ENCODE data around the gene TTC33. TPM values are rescaled to one million over a fixed set of nuclear protein-coding genes. Genes with fewer than 3 reads are reported as not detected.

Gene TTC33
- total and polyA plus RNA-seq, 2 of the 4 experiments (the other 2 are of a cell fraction): 3.1 to 8.1 TPM

- H3K27me3 ChIP-seq (ENCODE audit: control insufficient read depth, insufficient read depth, low read length): no peaks in the 10 kb centered on the region
- H3K4ac ChIP-seq (ENCODE audit: low read depth, low read length): peak overlapping the region; percentile 69; the same call in 1 of the 2 replicates
- no peak overlapping the region for H2AK9ac ChIP-seq (replicated peaks; ENCODE audit: low read depth, low read length, poor library complexity)
- H3K23ac ChIP-seq (ENCODE audit: low read depth, low read length): peak overlapping the region; percentile 43; the same call in 1 of the 2 replicates
- H3K4me1 ChIP-seq (ENCODE audit: control insufficient read depth, insufficient read depth, low read length): peaks cover 8% of the 10 kb centered on the region
- peak overlapping the region; percentile 65 for H2BK5ac ChIP-seq (ENCODE audit: low read depth, low read length, poor library complexity, severe bottlenecking)
- peak overlapping the region; percentile 90; the same call in 1 of the 2 replicates for H2AK5ac ChIP-seq (ENCODE audit: low read depth, low read length)
- H3K18ac ChIP-seq (ENCODE audit: low read depth, low read length): peak overlapping the region; percentile 66
- peak overlapping the region; percentile 6; the same call in 1 of the 2 replicates for H3K4me2 ChIP-seq (ENCODE audit: low read depth, low read length)
- no peak overlapping the region for H3K4me3 ChIP-seq (ENCODE audit: insufficient read depth, low read depth, low read length)
- peak overlapping the region in 1 of 2 experiments; percentile 49; a peak in 2 of 4 replicates for H4K8ac ChIP-seq (ENCODE audit: low read depth in 2 of 2, low read length in 2 of 2)
- H3K14ac ChIP-seq (replicated peaks; ENCODE audit: low read depth, low read length): peak overlapping the region; percentile 56
- peak overlapping the region; percentile 46 for H2BK20ac ChIP-seq (ENCODE audit: low read depth, low read length)
- ChIA-PET POLR2A (ENCODE audit: unreplicated experiment) (interaction anchor here (0.6 kb wide), 1 partner anchor 315 kb away, joined by 10 read pairs; no protein-coding TSS in a partner anchor), CTCF (no interaction called here)
- no peak overlapping the region for H3K9ac ChIP-seq (ENCODE audit: low read depth, low read length)
- no peak overlapping the region for H4K91ac ChIP-seq (ENCODE audit: insufficient read depth, low read depth, low read length)
- in situ Hi-C loops (cut with MboI; ENCODE audit: low sequenced_read_pairs) (no loop called here), dilution Hi-C loops (cut with HindIII; ENCODE audit: low sequenced_read_pairs, unreplicated experiment) (no loop called here), intact Hi-C loops (cut with micrococcal nuclease) (loop anchor here (5.0 kb wide), 2 partner anchors 107 to 183 kb away; partner anchors contain the start of gene PTGER4)
- peaks cover 6% of the 10 kb centered on the region; the same call in 1 of the 2 replicates for H3K9me1 ChIP-seq (ENCODE audit: insufficient read depth, low read length)
- no peaks in the 10 kb centered on the region for H3K36me3 ChIP-seq (ENCODE audit: control insufficient read depth, insufficient read depth, low read length)
- H2AFZ ChIP-seq (replicated peaks; ENCODE audit: low read length, poor library complexity): no peak overlapping the region
- no peaks in the 10 kb centered on the region for H4K20me1 ChIP-seq (ENCODE audit: insufficient read depth, low read length)
- H3K56ac ChIP-seq (ENCODE audit: extremely low read depth, insufficient read depth, low read length): no peak overlapping the region; the same call in 1 of the 2 replicates
- no peaks in the 10 kb centered on the region for H3K9me3 ChIP-seq (ENCODE audit: control insufficient read depth, insufficient read depth, low read length)
- ATAC-seq (ENCODE audit: low read depth) (peak; percentile 77), DNase-seq (peak; percentile 90)
- peak overlapping the region; percentile 76 for H2BK120ac ChIP-seq (ENCODE audit: low read depth, low read length)
- no peak; the same call in 1 of the 2 replicates for TF ChIP-seq BHLHE40 (IDR thresholded peaks at IDR 0.05; ENCODE audit: low read depth, low read length)
- no peak for TF ChIP-seq SMC3 (IDR thresholded peaks at IDR 0.05; ENCODE audit: low read depth, low read length)
- peak; percentile 45; the same call in 1 of the 2 replicates for TF ChIP-seq FOS (IDR thresholded peaks at IDR 0.05; ENCODE audit: low read depth, low read length)
- peak overlapping the region; percentile 25; the same call in 1 of the 2 replicates for H4K5ac ChIP-seq (ENCODE audit: low read depth, low read length)
- no CpG with 5 or more reads among the region's 2 CpGs for WGBS, 2 experiments (ENCODE audit: extremely low coverage in 2 of 2, insufficient read length in 1 of 2)
- H3K79me1 ChIP-seq (ENCODE audit: low read depth in 1 of 2, low read length in 2 of 2): no peaks in the 10 kb centered on the region
- no peak overlapping the region for H3K27ac ChIP-seq (ENCODE audit: insufficient read depth, low read length)
- H2BK15ac ChIP-seq (ENCODE audit: low read depth, low read length): peak overlapping the region; percentile 0; the same call in 1 of the 3 replicates
- no TSS peak for BruUV-seq (replicated peaks)
These were observed 185.2 kb downstream of the TTC33 start for GRCh38 chr5:40570408-40571129.

Measured in IMR-90 (cell line).